Measurements from ENCODE around the gene AFAP1. TPM values are rescaled to one million over a fixed set of nuclear protein-coding genes. Genes with fewer than 3 reads are reported as not detected.
A peak's percentile ranks its signal among the peaks of the same experiment; 100 is the strongest.

AFAP1 gene
- polyA plus RNA-seq, 3 donors: not detected

GRCh38 chr4:7782783-7783182, 156.9 kb downstream of the AFAP1 start:
- no peak for DNase-seq
- H3K4me3 ChIP-seq (replicated peaks in 1 of 3; ENCODE audit: low read depth in 2 of 3, low read length in 3 of 3): no peak overlapping the region
- Mint-ChIP-seq H3K4me3 (no peak overlapping the region), H3K4me1 (peaks cover 14% of the 10 kb centered on the region), H3K27me3 (ENCODE audit: low read depth in 3 of 3) (peaks cover 2 to 7% (median 3%) of the 10 kb centered on the region in 3 donors), H3K27ac (no peak overlapping the region), H3K36me3 (peaks cover 0 to 24% of the 10 kb centered on the region in 2 donors), H3K9me3 (peaks cover 0 to 3% (median 0%) of the 10 kb centered on the region in 7 donors)
- H3K4me2 ChIP-seq (replicated peaks; ENCODE audit: extremely low read depth, low read length, poor library complexity, severe bottlenecking): no peak overlapping the region
- no peaks in the 10 kb centered on the region for H3K9me3 ChIP-seq (replicated peaks in 1 of 2; ENCODE audit: control insufficient read depth in 1 of 2, insufficient read depth in 1 of 2, low read length in 2 of 2)
- no peaks in the 10 kb centered on the region for H4K20me1 ChIP-seq (ENCODE audit: insufficient read depth, low read length)
- no peaks in the 10 kb centered on the region for H3K36me3 ChIP-seq (replicated peaks in 1 of 2; ENCODE audit: control insufficient read depth in 1 of 2, insufficient read depth in 2 of 2, low read length in 2 of 2)
- no peaks in the 10 kb centered on the region for H3K27me3 ChIP-seq (ENCODE audit: control insufficient read depth in 2 of 2, insufficient read depth in 2 of 2, low read length in 2 of 2)
- no peak overlapping the region for H3K9ac ChIP-seq (ENCODE audit: insufficient read depth, low read length, poor library complexity, severe bottlenecking)
- no peaks in the 10 kb centered on the region for H3K79me2 ChIP-seq (ENCODE audit: insufficient read depth, low read length)
- WGBS (ENCODE audit: insufficient coverage): no CpG with 5 or more reads among the region's 8 CpGs
- H3K27ac ChIP-seq (ENCODE audit: low read depth in 1 of 2, low read length in 2 of 2): no peak overlapping the region
- no peak overlapping the region for H2AFZ ChIP-seq (ENCODE audit: insufficient read depth, low read depth, low read length, poor library complexity, severe bottlenecking)
- no peak for TF ChIP-seq CTCF (IDR thresholded peaks at IDR 0.05)
- intact Hi-C loops (cut with micrococcal nuclease): no loop called here
- peaks cover 6 to 9% of the 10 kb centered on the region in 2 donors for H3K4me1 ChIP-seq (ENCODE audit: control insufficient read depth in 1 of 2, insufficient read depth in 2 of 2, low read length in 2 of 2)

GRCh38 chr4:7781993-7782392, 157.7 kb downstream of the AFAP1 start:
- Histone ChIP-seq H3K79me2 (ENCODE audit: insufficient read depth, low read length) (no peaks in the 10 kb centered on the region), H3K9ac (ENCODE audit: insufficient read depth, low read length, poor library complexity, severe bottlenecking) (no peak overlapping the region), H2AFZ (ENCODE audit: insufficient read depth, low read depth, low read length, poor library complexity, severe bottlenecking) (no peak overlapping the region), H3K4me3 (replicated peaks in 1 of 3; ENCODE audit: low read depth in 2 of 3, low read length in 3 of 3) (no peak overlapping the region), H3K27me3 (ENCODE audit: control insufficient read depth in 2 of 2, insufficient read depth in 2 of 2, low read length in 2 of 2) (no peaks in the 10 kb centered on the region), H4K20me1 (ENCODE audit: insufficient read depth, low read length) (no peaks in the 10 kb centered on the region), H3K36me3 (replicated peaks in 1 of 2; ENCODE audit: control insufficient read depth in 1 of 2, insufficient read depth in 2 of 2, low read length in 2 of 2) (no peaks in the 10 kb centered on the region), H3K4me1 (ENCODE audit: control insufficient read depth in 1 of 2, insufficient read depth in 2 of 2, low read length in 2 of 2) (peaks cover 6 to 9% of the 10 kb centered on the region in 2 donors), H3K27ac (ENCODE audit: low read depth in 1 of 2, low read length in 2 of 2) (no peak overlapping the region), H3K9me3 (replicated peaks in 1 of 2; ENCODE audit: control insufficient read depth in 1 of 2, insufficient read depth in 1 of 2, low read length in 2 of 2) (no peaks in the 10 kb centered on the region), H3K4me2 (replicated peaks; ENCODE audit: extremely low read depth, low read length, poor library complexity, severe bottlenecking) (no peak overlapping the region)
- WGBS (ENCODE audit: insufficient coverage): 86% methylated on average over 17 of the region's 17 CpGs
- TF ChIP-seq CTCF (IDR thresholded peaks at IDR 0.05): no peak
- Mint-ChIP-seq H3K9me3 (peaks cover 0 to 3% (median 0%) of the 10 kb centered on the region in 7 donors), H3K27me3 (ENCODE audit: low read depth in 3 of 3) (peaks cover 2 to 7% (median 5%) of the 10 kb centered on the region in 3 donors), H3K4me3 (no peak overlapping the region), H3K4me1 (peaks cover 14% of the 10 kb centered on the region), H3K36me3 (peaks cover 0 to 28% of the 10 kb centered on the region in 2 donors), H3K27ac (peak overlapping the region in 1 of 7 donors; percentile 81)
- intact Hi-C loops (cut with micrococcal nuclease): no loop called here
- no peak for DNase-seq
